Left hindlimb (tissue), 1 donor: ENCODE results near the gene UBR4.
"Not testable (repeated sequence)": the region's sequence is repeated elsewhere in the genome, so short reads cannot be mapped to it uniquely, and the experiment has no call there.

Source experiments
- DNase-seq: peaks from one replicate; pipeline ENCODE4 v3.0.0-alpha.2; 2018

The UBR4 gene

GRCh38 chr1:19187852-19188251, 22.2 kb downstream of the UBR4 start:
- no peak for DNase-seq

GRCh38 chr1:19186001-19186400, 24.1 kb downstream of the UBR4 start:
- DNase-seq = no peak

- no peak for DNase-seq
Observed at GRCh38 chr1:19182223-19182622, 27.8 kb downstream of the UBR4 start.

- DNase-seq = not testable (repeated sequence)
Observed at GRCh38 chr1:19180265-19180657, 29.8 kb downstream of the UBR4 start.

GRCh38 chr1:19179597-19180264, 30.3 kb downstream of the UBR4 start:
- DNase-seq = no peak

GRCh38 chr1:19178734-19179398, 31.2 kb downstream of the UBR4 start:
- no peak for DNase-seq

GRCh38 chr1:19177811-19178210, 32.3 kb downstream of the UBR4 start:
- no peak for DNase-seq

GRCh38 chr1:19169642-19170041, 40.4 kb downstream of the UBR4 start:
- no peak for DNase-seq

GRCh38 chr1:19167140-19167539, 42.9 kb downstream of the UBR4 start:
- DNase-seq = no peak

GRCh38 chr1:19166066-19166465, 44.0 kb downstream of the UBR4 start:
- no peak for DNase-seq

- DNase-seq = no peak
Observed at GRCh38 chr1:19165501-19165900, 44.6 kb downstream of the UBR4 start.

- no peak for DNase-seq
Observed at GRCh38 chr1:19164274-19165015, 45.6 kb downstream of the UBR4 start.

- DNase-seq = no peak
Observed at GRCh38 chr1:19163261-19163660, 46.8 kb downstream of the UBR4 start.

- no peak for DNase-seq
Observed at GRCh38 chr1:19160831-19161230, 49.2 kb downstream of the UBR4 start.

GRCh38 chr1:19157653-19158052, 52.4 kb downstream of the UBR4 start:
- DNase-seq = no peak

GRCh38 chr1:19156676-19157075, 53.4 kb downstream of the UBR4 start:
- peak; percentile 42 for DNase-seq

GRCh38 chr1:19154876-19155275, 55.2 kb downstream of the UBR4 start:
- DNase-seq = no peak

- no peak for DNase-seq
Observed at GRCh38 chr1:19153169-19153568, 56.9 kb downstream of the UBR4 start.

GRCh38 chr1:19151537-19151936, 58.5 kb downstream of the UBR4 start:
- DNase-seq = no peak

GRCh38 chr1:19149736-19150135, 60.3 kb downstream of the UBR4 start:
- DNase-seq = no peak

GRCh38 chr1:19140465-19140864, 69.6 kb downstream of the UBR4 start:
- DNase-seq = no peak

GRCh38 chr1:19139711-19140110, 70.4 kb downstream of the UBR4 start:
- no peak for DNase-seq

- DNase-seq = no peak
Observed at GRCh38 chr1:19138958-19139581, 71.0 kb downstream of the UBR4 start.

GRCh38 chr1:19138331-19138730, 71.7 kb downstream of the UBR4 start:
- DNase-seq = no peak
